Liver (tissue), 9 donors: ENCODE data around the gene VSNL1. TPM values are rescaled to one million over a fixed set of nuclear protein-coding genes. Genes with fewer than 3 reads are reported as not detected.

Source experiments
- DNase-seq: peaks from one replicate; pipeline ENCODE4 v3.0.0-alpha.2; 2017; ENCODE audit warnings: low spot score
- H3K27ac ChIP-seq, 2 donors: one replicate each; pipeline ENCODE4 v1.7.0; 2013; ENCODE audit warnings: inconsistent platforms in 2 of 2, low read length in 2 of 2, control low read depth in 1 of 2, low read depth in 1 of 2, mild to moderate bottlenecking in 1 of 2
- H3K27me3 ChIP-seq, 4 donors: one replicate each; pipeline versions ENCODE4 v1.6.1 to v1.7.0; 2013; ENCODE audit warnings: low read length in 3 of 4, inconsistent platforms in 1 of 4, mild to moderate bottlenecking in 1 of 4, moderate library complexity in 1 of 4; ENCODE audit not compliant: control insufficient read depth in 4 of 4, insufficient read depth in 4 of 4
- H3K36me3 ChIP-seq, 4 donors: one replicate each; pipeline versions ENCODE4 v1.6.1 to v1.7.0; 2013; ENCODE audit warnings: low read length in 3 of 4, mild to moderate bottlenecking in 3 of 4, low read depth in 1 of 4, moderate library complexity in 1 of 4; ENCODE audit not compliant: control insufficient read depth in 4 of 4, insufficient read depth in 3 of 4
- H3K4me1 ChIP-seq, 4 donors: one replicate each; pipeline versions ENCODE4 v1.6.1 to v1.7.0; 2013; ENCODE audit warnings: low read length in 3 of 4, mild to moderate bottlenecking in 3 of 4, moderate library complexity in 1 of 4; ENCODE audit not compliant: control insufficient read depth in 4 of 4, insufficient read depth in 4 of 4
- H3K4me3 ChIP-seq, 3 donors: one replicate each; pipeline versions ENCODE4 v1.6.1 to v1.7.0; 2013; ENCODE audit warnings: low read length in 3 of 3, control low read depth in 1 of 3, low read depth in 1 of 3, mild to moderate bottlenecking in 1 of 3
- H3K9ac ChIP-seq, 2 donors: one replicate each; pipeline ENCODE4 v1.7.0; 2013; ENCODE audit warnings: low read length in 2 of 2, mild to moderate bottlenecking in 2 of 2, moderate library complexity in 2 of 2, control low read depth in 1 of 2, low read depth in 1 of 2
- H3K9me3 ChIP-seq, 4 donors: one replicate each; pipeline versions ENCODE4 v1.6.1 to v1.7.0; 2013; ENCODE audit warnings: low read length in 3 of 4; ENCODE audit not compliant: control insufficient read depth in 4 of 4
- CTCF ChIP-seq: fragments of 150-350 bp; IDR thresholded peaks from 2 replicates; pipeline ENCODE4 v1.5.1; 2017; ENCODE audit warnings: improper control_type of control experiment, low read depth, low read length; ENCODE audit not compliant: missing input control
- FOXA2 ChIP-seq: IDR thresholded peaks from 2 replicates; pipeline ENCODE4 v1.6.1; 2016; ENCODE audit warnings: antibody characterized with exemption
- GABPA ChIP-seq, 2 donors: IDR thresholded peaks in 1 of 2; conservative IDR thresholded peaks in 1 of 2; 2 replicates each; pipeline ENCODE4 v1.6.1; 2016; ENCODE audit warnings: antibody characterized with exemption in 2 of 2, mild to moderate bottlenecking in 1 of 2, moderate library complexity in 1 of 2
- HNF4A ChIP-seq, 2 donors: conservative IDR thresholded peaks; 2 replicates each; pipeline ENCODE4 v1.6.1; 2016; ENCODE audit warnings: antibody characterized with exemption in 2 of 2, mild to moderate bottlenecking in 2 of 2
- HNF4G ChIP-seq: IDR thresholded peaks from 2 replicates; pipeline ENCODE4 v1.6.1; 2016; ENCODE audit warnings: antibody characterized with exemption
- JUND ChIP-seq, 2 donors: IDR thresholded peaks; 2 replicates each; pipeline ENCODE4 v1.6.1; 2016; ENCODE audit warnings: antibody characterized with exemption in 2 of 2
- NR2F2 ChIP-seq: IDR thresholded peaks from 2 replicates; pipeline ENCODE4 v1.6.1; 2016; ENCODE audit warnings: antibody characterized with exemption
- RAD21 ChIP-seq, 2 donors: IDR thresholded peaks; 2 replicates each; pipeline ENCODE4 v1.6.1; 2016; ENCODE audit warnings: antibody characterized with exemption in 2 of 2, mild to moderate bottlenecking in 2 of 2
- RXRA ChIP-seq, 2 donors: IDR thresholded peaks; 2 replicates each; pipeline ENCODE4 v1.6.1; 2017 to 2018; ENCODE audit warnings: antibody characterized with exemption in 2 of 2, mild to moderate bottlenecking in 1 of 2
- SP1 ChIP-seq: IDR thresholded peaks from 2 replicates; pipeline ENCODE4 v1.6.1; 2018; ENCODE audit warnings: antibody characterized with exemption, mild to moderate bottlenecking
- TAF1 ChIP-seq: conservative IDR thresholded peaks from 2 replicates; pipeline ENCODE4 v1.6.1; 2016; ENCODE audit warnings: antibody characterized with exemption, mild to moderate bottlenecking
- YY1 ChIP-seq: IDR thresholded peaks from 2 replicates; pipeline ENCODE4 v1.6.1; 2016; ENCODE audit warnings: antibody characterized with exemption, mild to moderate bottlenecking
- WGBS: extraction: QIAGEN DNeasy Blood & Tissue Kit; methylation state at CpG from one replicate; pipeline ENCODE4 v1.1.7; 2013; 5-methylcytosine and 5-hydroxymethylcytosine counted together
- polyA plus RNA-seq, 2 donors: library from polyadenylated mRNA; stranded (reverse) in 1 of 2; unstranded in 1 of 2; fragments of 200-250 nt in 1 of 2; fragments of >200 nt in 1 of 2; fragmentation: Nextera tagmentation in 1 of 2; extraction: Ambion mirVana in 1 of 2; gene quantifications; one replicate each; pipeline versions ENCODE4 v1.2.1 to v1.2.3, GENCODE V29; 2013 to 2015
- total RNA-seq, 2 donors: library from RNA; depleted of rRNA; stranded (reverse); fragments of >200 nt; gene quantifications; one replicate each; pipeline ENCODE4 v1.2.3, GENCODE V29; 2014
- TF ChIP-seq, protein P1 (sequence below): IDR thresholded peaks from 2 replicates; pipeline ENCODE4 v1.6.1; 2016; ENCODE audit warnings: antibody characterized with exemption
- TF ChIP-seq, protein P2 (sequence below): IDR thresholded peaks from 2 replicates; pipeline ENCODE4 v1.6.1; 2016; ENCODE audit warnings: antibody characterized with exemption, mild to moderate bottlenecking
- TF ChIP-seq, protein P3 (sequence below): IDR thresholded peaks from 2 replicates; pipeline ENCODE4 v1.6.1; 2016; ENCODE audit warnings: antibody characterized with exemption
- TF ChIP-seq, protein P4 (sequence below): IDR thresholded peaks from 2 replicates; pipeline ENCODE4 v1.6.1; 2016; ENCODE audit warnings: antibody characterized with exemption
- donor health status: healthy.
- donor health status: healthy.
- donor health status: healthy.
- donor health status: healthy.
- donor health status: healthy.

Gene VSNL1
- total and polyA plus RNA-seq, 4 donors, result 2.2 to 32.9 (median 6.3) TPM

- no peak for DNase-seq
- Histone ChIP-seq H3K9me3 (no peaks in the 10 kb centered on the region), H3K4me1 (no peaks in the 10 kb centered on the region), H3K27me3 (no peaks in the 10 kb centered on the region), H3K9ac (no peak overlapping the region), H3K36me3 (peaks cover 3 to 37% (median 24%) of the 10 kb centered on the region in 4 donors), H3K4me3 (no peak overlapping the region), H3K27ac (no peak overlapping the region)
- TF ChIP-seq GABPA (IDR thresholded peaks at IDR 0.05 in 1 of 2, conservative IDR thresholded peaks at IDR 0.05 in 1 of 2) (no peak), YY1 (no peak), SP1 (no peak), CTCF (no peak), RAD21 (IDR thresholded peaks at IDR 0.05) (no peak), HNF4A (conservative IDR thresholded peaks at IDR 0.05) (no peak), RXRA (IDR thresholded peaks at IDR 0.05) (no peak), TAF1 (no peak), FOXA2 (no peak), NR2F2 (no peak), JUND (IDR thresholded peaks at IDR 0.05) (no peak), HNF4G (no peak)
- TF ChIP-seq, protein P1, sequence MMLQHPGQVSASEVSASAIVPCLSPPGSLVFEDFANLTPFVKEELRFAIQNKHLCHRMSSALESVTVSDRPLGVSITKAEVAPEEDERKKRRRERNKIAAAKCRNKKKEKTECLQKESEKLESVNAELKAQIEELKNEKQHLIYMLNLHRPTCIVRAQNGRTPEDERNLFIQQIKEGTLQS, result no peak
- TF ChIP-seq, protein P2, sequence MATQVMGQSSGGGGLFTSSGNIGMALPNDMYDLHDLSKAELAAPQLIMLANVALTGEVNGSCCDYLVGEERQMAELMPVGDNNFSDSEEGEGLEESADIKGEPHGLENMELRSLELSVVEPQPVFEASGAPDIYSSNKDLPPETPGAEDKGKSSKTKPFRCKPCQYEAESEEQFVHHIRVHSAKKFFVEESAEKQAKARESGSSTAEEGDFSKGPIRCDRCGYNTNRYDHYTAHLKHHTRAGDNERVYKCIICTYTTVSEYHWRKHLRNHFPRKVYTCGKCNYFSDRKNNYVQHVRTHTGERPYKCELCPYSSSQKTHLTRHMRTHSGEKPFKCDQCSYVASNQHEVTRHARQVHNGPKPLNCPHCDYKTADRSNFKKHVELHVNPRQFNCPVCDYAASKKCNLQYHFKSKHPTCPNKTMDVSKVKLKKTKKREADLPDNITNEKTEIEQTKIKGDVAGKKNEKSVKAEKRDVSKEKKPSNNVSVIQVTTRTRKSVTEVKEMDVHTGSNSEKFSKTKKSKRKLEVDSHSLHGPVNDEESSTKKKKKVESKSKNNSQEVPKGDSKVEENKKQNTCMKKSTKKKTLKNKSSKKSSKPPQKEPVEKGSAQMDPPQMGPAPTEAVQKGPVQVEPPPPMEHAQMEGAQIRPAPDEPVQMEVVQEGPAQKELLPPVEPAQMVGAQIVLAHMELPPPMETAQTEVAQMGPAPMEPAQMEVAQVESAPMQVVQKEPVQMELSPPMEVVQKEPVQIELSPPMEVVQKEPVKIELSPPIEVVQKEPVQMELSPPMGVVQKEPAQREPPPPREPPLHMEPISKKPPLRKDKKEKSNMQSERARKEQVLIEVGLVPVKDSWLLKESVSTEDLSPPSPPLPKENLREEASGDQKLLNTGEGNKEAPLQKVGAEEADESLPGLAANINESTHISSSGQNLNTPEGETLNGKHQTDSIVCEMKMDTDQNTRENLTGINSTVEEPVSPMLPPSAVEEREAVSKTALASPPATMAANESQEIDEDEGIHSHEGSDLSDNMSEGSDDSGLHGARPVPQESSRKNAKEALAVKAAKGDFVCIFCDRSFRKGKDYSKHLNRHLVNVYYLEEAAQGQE, result no peak
- TF ChIP-seq, protein P3, sequence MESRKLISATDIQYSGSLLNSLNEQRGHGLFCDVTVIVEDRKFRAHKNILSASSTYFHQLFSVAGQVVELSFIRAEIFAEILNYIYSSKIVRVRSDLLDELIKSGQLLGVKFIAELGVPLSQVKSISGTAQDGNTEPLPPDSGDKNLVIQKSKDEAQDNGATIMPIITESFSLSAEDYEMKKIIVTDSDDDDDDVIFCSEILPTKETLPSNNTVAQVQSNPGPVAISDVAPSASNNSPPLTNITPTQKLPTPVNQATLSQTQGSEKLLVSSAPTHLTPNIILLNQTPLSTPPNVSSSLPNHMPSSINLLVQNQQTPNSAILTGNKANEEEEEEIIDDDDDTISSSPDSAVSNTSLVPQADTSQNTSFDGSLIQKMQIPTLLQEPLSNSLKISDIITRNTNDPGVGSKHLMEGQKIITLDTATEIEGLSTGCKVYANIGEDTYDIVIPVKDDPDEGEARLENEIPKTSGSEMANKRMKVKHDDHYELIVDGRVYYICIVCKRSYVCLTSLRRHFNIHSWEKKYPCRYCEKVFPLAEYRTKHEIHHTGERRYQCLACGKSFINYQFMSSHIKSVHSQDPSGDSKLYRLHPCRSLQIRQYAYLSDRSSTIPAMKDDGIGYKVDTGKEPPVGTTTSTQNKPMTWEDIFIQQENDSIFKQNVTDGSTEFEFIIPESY, result no peak
- TF ChIP-seq, protein P4, sequence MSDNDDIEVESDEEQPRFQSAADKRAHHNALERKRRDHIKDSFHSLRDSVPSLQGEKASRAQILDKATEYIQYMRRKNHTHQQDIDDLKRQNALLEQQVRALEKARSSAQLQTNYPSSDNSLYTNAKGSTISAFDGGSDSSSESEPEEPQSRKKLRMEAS, result no peak
- 97% methylated on average over 1 of the region's 1 CpG for WGBS
Measured at GRCh38 chr2:17664534-17664933, 124.0 kb downstream of the VSNL1 start.

DNA sequence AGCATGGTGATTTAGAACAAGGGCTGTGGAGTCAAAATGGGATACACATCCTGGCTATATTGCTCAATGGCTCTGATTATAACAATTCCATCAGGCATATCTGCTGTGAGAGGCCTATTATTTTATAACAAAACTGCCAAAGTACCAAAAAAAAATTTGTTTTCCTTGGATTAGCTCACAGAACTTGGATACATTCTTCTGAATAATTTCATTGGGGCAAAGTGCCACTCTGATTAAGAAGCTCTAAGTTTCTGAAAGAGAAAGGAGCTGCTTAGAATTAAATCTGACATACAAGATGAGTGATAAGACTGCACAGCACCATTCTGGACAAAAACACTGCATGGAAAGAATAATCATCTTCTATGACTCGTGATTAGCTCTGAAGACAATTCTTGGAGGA, 127.4 kb downstream of the VSNL1 start:
- no peak overlapping the region for H3K4me3 ChIP-seq
- no peak overlapping the region for H3K9ac ChIP-seq
- no peaks in the 10 kb centered on the region for H3K27me3 ChIP-seq
- H3K27ac ChIP-seq, result no peak overlapping the region
- H3K36me3 ChIP-seq, result peaks cover 3 to 42% (median 28%) of the 10 kb centered on the region in 4 donors
- 90% methylated on average over 1 of the region's 1 CpG for WGBS
- no peaks in the 10 kb centered on the region for H3K9me3 ChIP-seq
- DNase-seq, result no peak
- H3K4me1 ChIP-seq, result no peaks in the 10 kb centered on the region
- TF ChIP-seq, protein P2, result no peak
- TF ChIP-seq CTCF, result no peak
- TF ChIP-seq YY1, result no peak
- no peak for TF ChIP-seq HNF4A (conservative IDR thresholded peaks at IDR 0.05)
- no peak for TF ChIP-seq TAF1
- TF ChIP-seq, protein P1, result no peak
- no peak for TF ChIP-seq RXRA (IDR thresholded peaks at IDR 0.05)
- TF ChIP-seq NR2F2, result no peak
